SJSA1 (cell line): ENCODE results near the gene STX4. TPM values are rescaled to one million over a fixed set of nuclear protein-coding genes. Genes with fewer than 3 reads are reported as not detected.

Source experiments
- DNase-seq, 2 experiments: peaks; one replicate each; pipeline ENCODE4 v3.0.0-alpha.2; 2015 to 2020; ENCODE audit warnings: low spot score in 2 of 2, low read depth in 1 of 2
- H3K27ac ChIP-seq: fragments of 250-450 bp; sonication (Bioruptor Pico); 2 replicates; pipeline ENCODE4 v1.5.1; 2020; ENCODE audit warnings: mild to moderate bottlenecking, moderate library complexity
- H3K27me3 ChIP-seq: fragments of 250-450 bp; sonication (Bioruptor Pico); replicated peaks from 2 replicates; pipeline ENCODE4 v1.5.1; 2020; ENCODE audit warnings: mild to moderate bottlenecking, moderate library complexity
- H3K36me3 ChIP-seq: fragments of 250-450 bp; sonication (Bioruptor Pico); 2 replicates; pipeline ENCODE4 v1.5.1; 2020; ENCODE audit warnings: mild to moderate bottlenecking
- H3K4me1 ChIP-seq: fragments of 250-450 bp; sonication (Bioruptor Pico); replicated peaks from 2 replicates; pipeline ENCODE4 v1.6.1; 2021; ENCODE audit warnings: mild to moderate bottlenecking
- H3K4me3 ChIP-seq: fragments of 250-450 bp; sonication (Bioruptor Pico); 2 replicates; pipeline ENCODE4 v1.5.1; 2020; ENCODE audit warnings: mild to moderate bottlenecking
- H3K9me3 ChIP-seq: fragments of 250-450 bp; sonication (Bioruptor Pico); replicated peaks from 2 replicates; pipeline ENCODE4 v1.5.1; 2020; ENCODE audit warnings: mild to moderate bottlenecking
- total RNA-seq: library from RNA; depleted of rRNA; stranded (reverse); fragments of >200 nt; shearing (Covaris generic); gene quantifications from 2 replicates; pipeline ENCODE4 v1.2.3, GENCODE V29; 2014; rRNA removed

STX4 gene
- total RNA-seq, 1 experiment from 2014 or later: 11.8 TPM

- no peak overlapping the region for H3K27ac ChIP-seq
- no peaks in the 10 kb centered on the region for H3K9me3 ChIP-seq
- H3K4me3 ChIP-seq: no peak overlapping the region
- no peak for DNase-seq
- H3K4me1 ChIP-seq: no peaks in the 10 kb centered on the region
- H3K36me3 ChIP-seq: peaks cover 53% of the 10 kb centered on the region
- no peaks in the 10 kb centered on the region for H3K27me3 ChIP-seq
These were observed 50.6 kb downstream of the STX4 start for GRCh38 chr16:31083981-31084380.

- no peaks in the 10 kb centered on the region for H3K4me1 ChIP-seq
- H3K9me3 ChIP-seq: no peaks in the 10 kb centered on the region
- H3K27me3 ChIP-seq: no peaks in the 10 kb centered on the region
- peak in 1 of 2 experiments; percentile 36 for DNase-seq
- H3K36me3 ChIP-seq: peaks cover 48% of the 10 kb centered on the region
- H3K4me3 ChIP-seq: no peak overlapping the region
- H3K27ac ChIP-seq: no peak overlapping the region
These were observed 51.4 kb downstream of the STX4 start for GRCh38 chr16:31084584-31085302.

GRCh38 chr16:31085411-31085810 is 52.1 kb downstream of the STX4 start:
- no peak overlapping the region for H3K27ac ChIP-seq
- DNase-seq: no peak
- H3K36me3 ChIP-seq: peaks cover 44% of the 10 kb centered on the region
- no peaks in the 10 kb centered on the region for H3K9me3 ChIP-seq
- H3K4me3 ChIP-seq: no peak overlapping the region
- no peaks in the 10 kb centered on the region for H3K27me3 ChIP-seq
- no peaks in the 10 kb centered on the region for H3K4me1 ChIP-seq

- Histone ChIP-seq H3K36me3 (peaks cover 44% of the 10 kb centered on the region), H3K4me3 (no peak overlapping the region), H3K27me3 (no peaks in the 10 kb centered on the region), H3K4me1 (no peaks in the 10 kb centered on the region), H3K27ac (no peak overlapping the region), H3K9me3 (no peaks in the 10 kb centered on the region)
- DNase-seq: peak in 1 of 2 experiments; percentile 47
These were observed 52.7 kb downstream of the STX4 start for GRCh38 chr16:31085873-31086628.

- Histone ChIP-seq H3K27ac (no peak overlapping the region), H3K4me1 (no peaks in the 10 kb centered on the region), H3K9me3 (no peaks in the 10 kb centered on the region), H3K4me3 (no peak overlapping the region), H3K27me3 (no peaks in the 10 kb centered on the region), H3K36me3 (peaks cover 44% of the 10 kb centered on the region)
- no peak for DNase-seq
These were observed 53.2 kb downstream of the STX4 start for GRCh38 chr16:31086629-31086906.

- no peaks in the 10 kb centered on the region for H3K27me3 ChIP-seq
- H3K9me3 ChIP-seq: no peaks in the 10 kb centered on the region
- H3K4me1 ChIP-seq: no peaks in the 10 kb centered on the region
- H3K4me3 ChIP-seq: no peak overlapping the region
- H3K36me3 ChIP-seq: peaks cover 36% of the 10 kb centered on the region
- DNase-seq: no peak
- H3K27ac ChIP-seq: no peak overlapping the region
These were observed 54.1 kb downstream of the STX4 start for GRCh38 chr16:31087481-31087880.

- Histone ChIP-seq H3K9me3 (no peaks in the 10 kb centered on the region), H3K27ac (no peak overlapping the region), H3K4me1 (no peaks in the 10 kb centered on the region), H3K36me3 (peaks cover 32% of the 10 kb centered on the region), H3K4me3 (no peak overlapping the region), H3K27me3 (no peaks in the 10 kb centered on the region)
- DNase-seq: no peak
These were observed 54.6 kb downstream of the STX4 start for GRCh38 chr16:31087971-31088370.

GRCh38 chr16:31088459-31089183 is 55.3 kb downstream of the STX4 start, which contains the start of gene PRSS53:
TSS of gene PRSS53 (minus strand) at chr16:31088943. CDS start at chr16:31088809, 134 bp downstream.
- peak in 1 of 2 experiments; percentile 33 for DNase-seq
- Histone ChIP-seq H3K27ac (no peak within 1 kb of the TSS), H3K9me3 (no peaks in the 10 kb centered on the region), H3K4me3 (no peak within 1 kb of the TSS), H3K27me3 (no peaks in the 10 kb centered on the region), H3K4me1 (peaks cover 4% of the 10 kb centered on the region; the same call in 1 of the 2 replicates), H3K36me3 (peaks cover 32% of the 10 kb centered on the region)

GRCh38 chr16:31089199-31089598 is 55.8 kb downstream of the STX4 start:
- H3K4me3 ChIP-seq: no peak overlapping the region
- no peaks in the 10 kb centered on the region for H3K9me3 ChIP-seq
- peaks cover 4% of the 10 kb centered on the region; the same call in 1 of the 2 replicates for H3K4me1 ChIP-seq
- peaks cover 27% of the 10 kb centered on the region for H3K36me3 ChIP-seq
- no peaks in the 10 kb centered on the region for H3K27me3 ChIP-seq
- H3K27ac ChIP-seq: no peak overlapping the region
- peak in 1 of 2 experiments; percentile 41 for DNase-seq

Other genes with a start within 250 kb of the STX4 start
- gene ZNF629, start 246.4 kb upstream of the STX4 start, total RNA-seq: 13.2 and 19.6 TPM in 2 replicates
- gene BCL7C, start 139.5 kb upstream of the STX4 start, total RNA-seq: 52.8 and 58.5 TPM in 2 replicates
- gene CTF1, start 136.9 kb upstream of the STX4 start, total RNA-seq: 1.3 and 3.5 TPM in 2 replicates
- 7.1 and 8.9 TPM in 2 replicates for gene FBXL19, start 110.0 kb upstream of the STX4 start, total RNA-seq
- gene ORAI3, start 84.5 kb upstream of the STX4 start, total RNA-seq: 8.7 and 9.1 TPM in 2 replicates
- 0.60 and 2.2 TPM in 2 replicates for gene SETD1A, start 75.8 kb upstream of the STX4 start, total RNA-seq
- gene HSD3B7, start 48.4 kb upstream of the STX4 start, total RNA-seq: 4.1 and 7.8 TPM in 2 replicates
- gene STX1B, start 22.9 kb upstream of the STX4 start, total RNA-seq: 0.05 and 0.06 TPM in 2 replicates
- 13.2 and 16.0 TPM in 2 replicates for gene ZNF668, start 40.7 kb downstream of the STX4 start, total RNA-seq
- 6.7 and 13.3 TPM in 2 replicates for gene ZNF646, start 40.9 kb downstream of the STX4 start, total RNA-seq
- 1.9 and 2.6 TPM in 2 replicates for gene PRSS53, start 55.4 kb downstream of the STX4 start, total RNA-seq
- 119 and 140 TPM in 2 replicates for gene VKORC1, start 61.2 kb downstream of the STX4 start, total RNA-seq
- gene BCKDK, start 74.8 kb downstream of the STX4 start, total RNA-seq: 19.1 and 20.8 TPM in 2 replicates
- gene KAT8, start 84.1 kb downstream of the STX4 start, total RNA-seq: 32.3 and 45.2 TPM in 2 replicates
- not detected in 2 replicates for gene PRSS8, start 102.2 kb downstream of the STX4 start, total RNA-seq
- gene PRSS36, start 116.5 kb downstream of the STX4 start, total RNA-seq: 0.18 and 0.38 TPM in 2 replicates
- gene FUS, start 146.6 kb downstream of the STX4 start, total RNA-seq: 32.0 and 37.5 TPM in 2 replicates
- 15.4 and 21.6 TPM in 2 replicates for gene PYCARD, start 169.2 kb downstream of the STX4 start, total RNA-seq
- not detected in 2 replicates for gene TRIM72, start 180.6 kb downstream of the STX4 start, total RNA-seq
- not detected in 2 replicates for gene PYDC1, start 183.6 kb downstream of the STX4 start, total RNA-seq
- gene ITGAM, start 226.4 kb downstream of the STX4 start, total RNA-seq: 0.05 TPM in 1 of 2 replicates, not detected in the other